GM18520 (cell line): ENCODE results near the gene ELP1.

Experiments
- ATAC-seq: cut with Tn5 transposase; IDR thresholded peaks from one replicate; pipeline ENCODE4 v1.9.1; 2021; ENCODE audit not compliant: unreplicated experiment

ELP1 gene

DNA sequence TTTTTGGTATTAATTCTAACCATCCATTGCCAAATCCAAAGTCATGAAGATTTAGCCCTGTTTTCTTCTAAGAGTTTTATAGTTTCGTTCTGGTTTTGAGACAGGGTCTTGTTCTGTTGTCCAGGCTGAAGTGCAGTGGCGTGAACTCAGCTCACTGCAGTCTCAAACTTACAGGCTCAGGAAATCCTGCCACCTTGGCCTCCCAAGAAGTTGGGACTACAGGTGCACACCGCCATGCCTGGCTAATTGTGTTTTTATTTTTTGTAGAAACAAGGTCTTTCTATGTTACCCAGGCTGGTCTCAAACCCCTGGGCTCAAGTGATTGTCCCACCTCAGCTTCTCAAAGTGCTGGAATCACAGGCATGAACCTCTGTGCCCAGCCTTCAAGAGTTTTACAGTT, 50.8 kb downstream of the ELP1 start:
- ATAC-seq, result no peak

DNA sequence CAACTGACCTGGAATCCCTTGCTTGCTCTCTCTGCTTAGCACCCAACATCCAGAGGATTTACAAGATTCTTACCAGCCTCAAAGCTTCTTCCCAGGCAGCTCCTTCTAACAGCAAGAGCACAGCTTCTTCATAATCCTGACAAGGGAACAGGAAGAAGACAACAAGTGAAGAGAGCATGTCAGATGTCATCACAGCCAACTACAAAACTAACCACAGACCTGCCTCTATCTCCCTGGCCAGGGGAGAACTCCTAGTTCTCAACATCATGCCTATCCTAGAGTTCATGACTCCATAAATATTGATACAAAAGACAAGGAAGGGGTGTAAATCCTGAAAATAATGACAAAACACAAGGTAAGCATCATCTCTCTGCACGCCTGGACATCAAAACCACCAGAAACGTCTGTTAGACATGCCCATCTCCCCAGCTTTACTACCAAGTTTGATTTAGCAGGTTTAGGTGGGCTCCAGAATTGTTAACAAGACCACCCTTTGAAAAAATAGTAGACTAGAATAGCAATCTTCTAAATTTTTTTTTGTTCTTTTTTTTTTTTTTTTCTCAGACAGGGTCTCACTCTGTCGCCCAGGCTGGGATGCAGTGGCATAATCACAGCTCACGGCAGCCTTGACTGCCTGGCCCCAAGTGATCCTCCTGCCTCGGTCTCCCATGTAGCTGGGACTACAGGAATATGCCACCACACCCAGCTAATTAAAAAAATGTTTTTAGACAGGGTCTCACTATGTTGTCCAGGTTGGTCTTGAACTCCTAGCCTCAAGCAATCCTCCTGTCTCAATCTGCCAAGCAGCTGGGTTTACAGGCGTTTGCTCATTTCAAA, 51.7 kb downstream of the ELP1 start:
- no peak for ATAC-seq

DNA sequence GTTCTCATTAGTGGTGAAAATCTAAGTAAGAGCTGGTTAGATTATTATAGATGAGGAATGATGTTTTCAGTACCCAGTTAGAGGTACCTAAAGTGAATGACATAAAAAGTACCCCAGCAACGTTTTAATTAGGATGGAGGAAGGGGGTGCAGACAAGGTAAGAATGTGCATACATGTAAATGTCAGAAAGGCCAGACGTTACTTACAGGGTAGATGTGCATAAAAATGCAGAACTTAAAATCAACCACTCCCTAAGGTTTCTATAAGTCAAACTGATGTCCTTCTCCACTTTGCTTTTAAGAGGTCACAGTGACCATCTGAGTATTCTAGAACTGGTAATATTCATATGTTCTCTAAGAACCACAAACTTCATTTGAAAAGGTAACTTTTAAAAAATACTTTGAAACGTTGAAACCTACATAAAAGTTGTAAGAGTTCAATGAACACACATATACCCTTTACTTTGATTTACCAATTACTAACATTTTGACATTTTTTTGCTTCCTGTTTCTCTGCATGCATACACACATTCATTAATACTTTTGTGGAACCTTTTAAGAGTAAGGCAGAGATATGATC, 53.1 kb downstream of the ELP1 start:
- ATAC-seq, result no peak

DNA sequence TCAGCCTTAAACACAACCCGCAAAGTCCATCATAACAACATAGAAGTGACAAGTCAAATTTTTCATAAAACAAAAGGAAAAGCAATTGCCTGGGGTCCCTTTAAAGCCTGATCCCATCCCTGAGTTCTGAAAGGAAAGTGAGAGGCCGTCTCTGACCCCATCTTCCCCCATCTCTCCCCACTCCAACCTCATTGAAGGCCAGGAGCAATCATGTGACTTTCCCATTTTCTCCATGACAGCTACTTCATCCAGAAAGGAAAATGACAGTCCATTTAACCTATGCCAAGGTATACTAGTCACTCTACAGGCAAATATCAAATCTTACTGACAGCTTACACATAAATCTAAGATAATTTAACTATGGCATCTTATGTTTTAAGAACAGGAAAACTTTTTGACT, 56.4 kb downstream of the ELP1 start:
- no peak for ATAC-seq

- ATAC-seq, result no peak
Measured at GRCh38 chr9:108876425-108876824, 57.5 kb downstream of the ELP1 start.

DNA sequence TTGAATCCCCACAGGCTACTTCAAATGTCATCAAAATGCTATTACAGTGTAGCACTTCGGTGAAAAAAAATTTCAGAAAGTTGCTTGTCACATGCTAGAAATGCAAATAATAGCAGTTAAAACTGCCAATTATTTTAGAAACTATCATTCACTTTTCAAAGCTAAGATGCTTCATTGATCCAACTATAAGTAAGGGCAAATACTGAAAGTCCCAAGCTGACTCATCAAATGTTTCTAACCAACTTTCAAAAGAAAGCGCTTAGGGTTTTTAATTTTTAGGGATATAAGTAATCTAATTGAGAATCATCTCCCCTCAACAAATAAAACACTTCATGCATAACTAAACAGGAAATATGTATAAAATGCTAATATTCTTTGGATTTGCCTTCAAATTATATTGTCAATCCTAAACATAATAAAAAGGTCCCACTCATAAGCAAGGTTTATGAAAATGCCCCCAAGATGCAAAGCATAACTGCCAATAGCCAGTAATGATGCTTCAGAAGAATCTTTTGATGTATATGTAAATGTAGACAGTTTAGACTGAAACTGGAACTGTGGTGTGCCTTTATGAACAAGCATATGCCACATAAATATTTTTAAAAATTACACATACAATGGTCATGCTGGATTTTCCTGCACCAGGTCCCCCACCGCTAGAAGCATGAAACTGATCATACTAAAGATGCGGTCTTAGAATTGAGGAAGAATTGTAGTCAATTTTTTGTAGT, 59.7 kb downstream of the ELP1 start:
- ATAC-seq, result peak; percentile 78

GRCh38 chr9:108869092-108869725, 64.7 kb downstream of the ELP1 start:
- ATAC-seq, result no peak

DNA sequence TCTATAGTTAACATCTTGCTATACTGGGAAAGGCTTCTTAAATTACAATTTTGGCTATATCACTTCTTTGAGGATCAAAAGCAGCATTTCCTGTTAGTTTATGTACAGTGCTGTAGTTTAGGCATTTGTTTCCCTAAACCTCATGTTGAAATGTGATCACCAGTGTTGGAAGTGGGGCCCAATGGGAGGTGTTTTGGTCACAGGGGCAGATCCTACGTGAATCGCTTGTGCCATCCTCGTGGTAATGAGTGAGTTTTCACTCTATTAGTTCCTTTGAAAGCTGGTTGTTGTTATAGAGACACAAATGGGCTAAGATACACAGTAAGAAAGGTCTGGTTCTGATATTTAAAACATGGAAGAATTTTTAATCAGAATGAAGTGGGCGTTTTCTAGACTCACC, 66.1 kb downstream of the ELP1 start:
- no peak for ATAC-seq

GRCh38 chr9:108867116-108867515, 66.8 kb downstream of the ELP1 start:
- ATAC-seq, result no peak

- ATAC-seq, result no peak
Measured at GRCh38 chr9:108866001-108866420, 67.9 kb downstream of the ELP1 start.

- no peak for ATAC-seq
Measured at GRCh38 chr9:108865037-108865436, 68.9 kb downstream of the ELP1 start.

DNA sequence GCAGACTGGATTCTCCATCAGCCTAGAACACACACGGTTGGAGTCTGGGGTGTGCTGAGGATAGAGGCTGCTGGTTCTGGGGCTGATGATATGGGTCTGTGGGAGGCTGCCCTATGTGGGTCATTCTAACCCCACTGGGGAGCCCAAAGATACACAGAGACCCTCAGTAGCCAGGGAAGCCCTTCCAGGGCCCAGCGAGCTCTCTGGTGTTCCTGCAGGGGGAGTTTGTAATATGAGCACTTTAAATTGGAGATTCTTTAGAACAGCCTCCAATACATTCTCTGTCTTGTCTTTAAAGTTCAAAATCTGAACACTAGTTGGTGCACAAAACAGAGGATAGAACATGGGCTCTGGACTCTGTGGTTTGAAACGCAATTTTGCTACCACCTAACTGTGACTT, 69.5 kb downstream of the ELP1 start:
- ATAC-seq, result no peak

GRCh38 chr9:108863891-108864290, 70.0 kb downstream of the ELP1 start:
- no peak for ATAC-seq

DNA sequence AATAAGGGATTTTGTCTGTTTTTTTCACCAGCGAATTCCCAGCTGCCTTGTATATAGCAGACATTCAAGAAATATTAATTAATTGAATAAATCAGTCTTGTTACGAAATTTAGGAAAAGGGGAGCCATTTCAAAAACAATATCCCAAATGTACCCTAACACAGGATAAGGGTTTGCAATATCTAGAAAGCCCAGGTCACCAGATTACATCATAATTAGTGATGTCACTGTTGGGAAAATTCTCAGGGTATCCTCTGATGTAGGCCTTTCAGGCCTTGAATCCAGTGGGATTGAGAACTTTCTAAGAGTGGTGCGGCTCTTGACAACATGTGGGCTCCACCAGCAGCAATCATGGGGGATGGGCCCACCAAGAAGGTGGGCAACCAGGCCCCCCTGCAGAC, 71.9 kb downstream of the ELP1 start, which contains the start of gene ACTL7A:
Gene ACTL7A, plus strand, starts transcription at position 270 of the 400 bp plus-strand sequence. Its CDS starts 57 bp downstream, at position 327.
- no peak for ATAC-seq

DNA sequence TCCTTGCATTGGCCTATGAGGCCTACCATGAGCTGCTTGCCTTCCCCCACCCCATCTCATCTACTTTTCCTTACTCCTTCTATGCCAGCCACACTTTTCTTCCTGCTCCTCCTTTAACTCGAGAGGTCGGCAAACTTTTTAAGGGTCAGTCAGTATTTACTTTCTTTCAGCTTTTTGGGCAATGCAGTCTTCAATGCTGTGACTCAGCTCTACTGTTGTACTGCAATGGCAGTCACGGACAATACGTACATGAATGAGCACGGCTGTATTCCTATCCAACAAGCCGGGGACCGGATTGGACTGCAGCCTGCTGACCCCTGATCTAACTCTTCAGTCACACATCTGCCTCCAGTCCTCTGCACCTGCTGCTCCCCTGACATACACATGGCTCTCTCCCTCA, 72.5 kb downstream of the ELP1 start:
- ATAC-seq, result no peak

DNA sequence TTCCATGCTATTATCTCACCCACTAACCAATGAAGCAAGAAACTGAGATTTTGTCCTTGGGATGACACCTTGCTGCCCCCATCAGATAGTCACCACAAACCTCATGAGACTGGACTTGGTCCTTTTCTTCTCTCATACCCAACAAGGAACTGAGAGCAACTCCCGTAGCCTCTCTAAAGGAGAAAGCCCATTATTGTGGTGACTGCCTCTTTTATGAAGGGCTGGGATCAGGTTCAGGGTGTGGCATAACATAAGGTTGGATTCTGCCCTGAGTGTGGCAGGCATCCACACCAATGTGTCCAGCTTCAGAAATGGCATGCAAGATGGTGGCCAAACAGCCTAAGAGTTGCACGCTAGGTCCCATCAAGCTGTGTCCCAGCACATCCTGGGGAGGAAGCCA, 73.2 kb downstream of the ELP1 start:
- ATAC-seq, result no peak

GRCh38 chr9:108860354-108860753, 73.6 kb downstream of the ELP1 start:
- ATAC-seq, result no peak

DNA sequence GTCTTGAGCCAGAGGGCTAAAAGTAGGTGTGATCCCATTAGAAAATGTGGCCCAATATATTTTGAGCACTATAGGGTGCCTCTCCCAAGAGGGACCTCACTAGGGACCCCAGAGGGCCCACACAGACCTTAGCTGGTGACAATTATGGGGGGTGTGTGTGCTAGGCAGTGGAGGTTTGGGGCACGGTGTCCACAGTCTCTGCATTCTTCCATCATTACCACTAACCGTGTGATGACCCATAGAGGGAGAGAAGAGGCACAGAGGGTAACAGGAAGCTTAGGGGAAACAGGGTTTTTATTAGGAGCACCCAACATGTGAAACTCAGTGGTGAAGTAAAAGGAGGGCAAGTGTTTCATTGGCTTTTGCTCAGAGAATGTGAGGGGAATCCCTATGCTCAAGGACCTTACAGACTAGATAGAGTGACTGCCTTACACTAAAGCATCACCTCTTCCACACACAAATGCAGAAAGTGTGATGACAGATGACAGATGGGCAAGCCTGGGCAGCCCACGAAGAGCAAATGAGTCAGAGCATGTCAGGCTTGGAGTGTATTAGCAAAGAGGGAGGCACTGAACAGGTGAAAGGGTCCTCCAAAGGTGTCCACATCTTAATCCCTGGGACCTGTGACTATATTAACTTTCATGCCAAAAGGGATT, 74.3 kb downstream of the ELP1 start:
- ATAC-seq, result peak; percentile 95

- no peak for ATAC-seq
Measured at GRCh38 chr9:108857572-108857971, 76.4 kb downstream of the ELP1 start.

DNA sequence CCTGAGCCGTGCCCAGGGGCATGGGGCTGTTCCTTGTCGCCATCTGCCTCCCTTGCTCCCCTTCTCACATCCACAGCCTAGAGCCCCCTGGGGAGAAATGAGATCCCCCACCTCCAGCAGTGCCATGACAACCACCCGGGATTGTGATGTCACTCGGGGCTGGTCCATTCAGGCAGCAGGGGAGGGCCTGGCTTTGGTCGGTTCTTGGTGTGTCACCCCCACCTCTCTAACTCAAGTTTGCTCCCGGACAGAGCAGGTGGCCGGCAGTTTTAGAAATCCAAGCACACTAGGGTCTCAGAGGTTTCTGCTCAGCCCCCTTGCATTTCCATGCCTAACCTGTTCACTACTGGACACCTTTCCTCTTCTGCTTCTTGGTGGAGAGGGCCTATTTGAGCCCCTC, 78.0 kb downstream of the ELP1 start, which contains the start of gene ACTL7B:
Gene ACTL7B, minus strand, starts transcription at position 99 of the 400 bp plus-strand sequence. Its CDS starts 56 bp downstream, at position 43.
- no peak for ATAC-seq

DNA sequence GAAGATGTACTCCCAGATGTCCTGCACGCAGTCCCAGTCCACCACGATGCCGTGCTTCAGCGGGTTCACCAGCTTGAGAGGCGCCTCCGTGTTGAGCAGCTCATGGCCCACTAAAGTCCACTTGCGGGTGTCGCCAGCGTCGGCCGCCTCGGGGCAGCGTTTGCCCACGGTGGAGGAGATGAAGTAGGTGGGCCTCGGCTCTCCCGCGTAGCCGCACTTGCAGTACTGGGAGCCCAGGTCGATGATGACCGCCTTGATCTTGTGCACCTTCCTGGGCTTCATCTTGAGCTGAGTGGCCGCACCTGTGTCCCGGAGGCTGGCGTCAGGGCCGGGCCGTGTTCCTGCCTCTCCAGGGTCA, 78.4 kb downstream of the ELP1 start:
- no peak for ATAC-seq
